Hepatocyte (in vitro differentiated cells): ENCODE measurements around the gene DCAF7. TPM values are rescaled to one million over a fixed set of nuclear protein-coding genes. Genes with fewer than 3 reads are reported as not detected.

Source experiments
- DNase-seq: peaks from one replicate; pipeline ENCODE4 v3.0.0-alpha.2; 2016; ENCODE audit warnings: low spot score
- H2AFZ ChIP-seq: fragments of 200-600 bp; sonication (generic); 2 replicates; pipeline ENCODE4 v1.6.0; 2016; ENCODE audit warnings: antibody characterized with exemption, mild to moderate bottlenecking
- H3K27ac ChIP-seq: fragments of 200-600 bp; sonication (generic); 2 replicates; pipeline ENCODE4 v1.5.1; 2016; ENCODE audit warnings: mild to moderate bottlenecking
- H3K27me3 ChIP-seq: fragments of 200-600 bp; sonication (generic); 2 replicates; pipeline ENCODE4 v1.6.1; 2016
- H3K36me3 ChIP-seq: fragments of 200-600 bp; sonication (generic); replicated peaks from 2 replicates; pipeline ENCODE4 v1.5.1; 2016; ENCODE audit warnings: low read depth; ENCODE audit not compliant: insufficient read depth
- H3K4me1 ChIP-seq: fragments of 200-600 bp; sonication (generic); 2 replicates; pipeline ENCODE4 v1.5.1; 2016; ENCODE audit warnings: mild to moderate bottlenecking, moderate library complexity; ENCODE audit not compliant: insufficient read depth
- H3K4me2 ChIP-seq: fragments of 200-600 bp; sonication (generic); 2 replicates; pipeline ENCODE4 v1.6.0; 2016
- H3K4me3 ChIP-seq: fragments of 200-600 bp; sonication (generic); 2 replicates; pipeline ENCODE4 v1.5.1; 2016; ENCODE audit warnings: mild to moderate bottlenecking
- H3K79me2 ChIP-seq: fragments of 200-600 bp; sonication (generic); 2 replicates; pipeline ENCODE4 v1.6.0; 2017; ENCODE audit warnings: mild to moderate bottlenecking
- H3K9me2 ChIP-seq: fragments of 200-600 bp; sonication (generic); replicated peaks from 2 replicates; pipeline ENCODE4 v1.6.0; 2017; ENCODE audit warnings: mild to moderate bottlenecking; ENCODE audit not compliant: insufficient read depth
- H3K9me3 ChIP-seq: fragments of 200-600 bp; sonication (generic); 2 replicates; pipeline ENCODE4 v1.5.1; 2016; ENCODE audit warnings: low read depth, mild to moderate bottlenecking
- H4K20me1 ChIP-seq: fragments of 200-600 bp; sonication (generic); 2 replicates; pipeline ENCODE4 v1.6.0; 2016; ENCODE audit warnings: mild to moderate bottlenecking; ENCODE audit not compliant: insufficient read depth, poor library complexity, severe bottlenecking
- EZH2 ChIP-seq: fragments of 200-600 bp; sonication (generic); IDR thresholded peaks from 2 replicates; pipeline ENCODE4 v1.6.1; 2016; ENCODE audit warnings: antibody characterized with exemption, mild to moderate bottlenecking, borderline replicate concordance
- EZH2phosphoT487 ChIP-seq: fragments of 200-600 bp; sonication (generic); IDR thresholded peaks from one replicate; pipeline ENCODE4 v1.6.1; 2018; ENCODE audit warnings: antibody characterized with exemption, mild to moderate bottlenecking, low read depth, moderate library complexity; ENCODE audit not compliant: unreplicated experiment, severe bottlenecking
- WGBS: methylation state at CpG from one replicate; pipeline ENCODE4 v1.1.6; 2016; ENCODE audit warnings: low lambda C conversion rate; ENCODE audit errors: missing lambda C conversion rate; 5-methylcytosine and 5-hydroxymethylcytosine counted together
- polyA plus RNA-seq: library from polyadenylated mRNA; unstranded; fragments of >200 nt; fragmentation: Nextera tagmentation; extraction: Ambion mirVana; gene quantifications from 2 replicates; pipeline ENCODE4 v1.2.1, GENCODE V29; 2016
- total RNA-seq: library from RNA; depleted of rRNA; stranded (reverse); fragments of >200 nt; gene quantifications from 2 replicates; pipeline ENCODE4 v1.2.3, GENCODE V29; 2014
- TF ChIP-seq, protein P1 (sequence below): fragments of 200-600 bp; sonication (generic); IDR thresholded peaks from 2 replicates; pipeline ENCODE4 v1.5.1; 2016; ENCODE audit warnings: antibody characterized with exemption, mild to moderate bottlenecking; ENCODE audit not compliant: poor library complexity

Gene DCAF7
- total and polyA plus RNA-seq, 2 experiments from 2014 or later = 53.0 to 56.5 TPM

DNA sequence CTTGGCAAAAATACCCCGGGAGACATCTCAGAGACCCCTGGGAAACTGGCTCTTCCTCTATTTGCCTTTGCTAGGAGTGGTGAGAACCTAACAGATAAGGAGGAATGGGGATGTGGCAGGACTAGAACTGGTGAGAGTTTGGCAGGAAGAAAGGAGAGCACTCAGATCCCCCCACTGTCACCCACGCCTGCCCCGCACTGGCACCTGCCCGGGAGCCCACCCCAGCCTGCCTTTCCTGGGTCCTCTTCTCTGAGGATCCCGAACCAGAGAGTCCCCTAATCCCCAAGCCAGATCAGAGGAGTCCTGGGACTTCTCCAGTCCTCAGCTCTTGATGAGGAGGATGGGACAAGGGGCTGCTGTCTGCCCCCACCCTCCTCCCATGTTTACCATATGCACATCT, 23.4 kb upstream of the DCAF7 start:
- TF ChIP-seq, protein P1, sequence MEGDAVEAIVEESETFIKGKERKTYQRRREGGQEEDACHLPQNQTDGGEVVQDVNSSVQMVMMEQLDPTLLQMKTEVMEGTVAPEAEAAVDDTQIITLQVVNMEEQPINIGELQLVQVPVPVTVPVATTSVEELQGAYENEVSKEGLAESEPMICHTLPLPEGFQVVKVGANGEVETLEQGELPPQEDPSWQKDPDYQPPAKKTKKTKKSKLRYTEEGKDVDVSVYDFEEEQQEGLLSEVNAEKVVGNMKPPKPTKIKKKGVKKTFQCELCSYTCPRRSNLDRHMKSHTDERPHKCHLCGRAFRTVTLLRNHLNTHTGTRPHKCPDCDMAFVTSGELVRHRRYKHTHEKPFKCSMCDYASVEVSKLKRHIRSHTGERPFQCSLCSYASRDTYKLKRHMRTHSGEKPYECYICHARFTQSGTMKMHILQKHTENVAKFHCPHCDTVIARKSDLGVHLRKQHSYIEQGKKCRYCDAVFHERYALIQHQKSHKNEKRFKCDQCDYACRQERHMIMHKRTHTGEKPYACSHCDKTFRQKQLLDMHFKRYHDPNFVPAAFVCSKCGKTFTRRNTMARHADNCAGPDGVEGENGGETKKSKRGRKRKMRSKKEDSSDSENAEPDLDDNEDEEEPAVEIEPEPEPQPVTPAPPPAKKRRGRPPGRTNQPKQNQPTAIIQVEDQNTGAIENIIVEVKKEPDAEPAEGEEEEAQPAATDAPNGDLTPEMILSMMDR = no peak
- TF ChIP-seq EZH2 = no peak
- TF ChIP-seq EZH2phosphoT487 = no peak

DNA sequence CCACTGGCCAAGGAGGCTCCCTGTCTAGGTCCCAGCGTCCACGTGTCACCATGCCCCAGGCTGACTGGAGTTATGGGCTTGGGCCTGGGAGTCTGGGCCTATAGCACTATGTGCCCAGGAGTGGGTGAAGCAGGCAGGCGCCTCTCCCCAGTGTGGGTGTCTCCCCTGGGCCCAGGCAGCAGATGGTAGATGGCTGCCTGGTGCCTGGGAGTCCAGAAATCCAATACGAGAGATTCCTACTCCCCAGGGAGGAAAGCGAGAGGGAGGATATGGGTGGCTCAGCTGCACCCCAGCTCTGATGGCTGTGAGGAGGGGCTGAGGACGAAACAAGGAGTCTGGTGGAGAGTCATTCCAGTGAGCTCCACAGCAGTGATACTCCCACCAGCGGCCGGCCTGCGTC, 22.1 kb upstream of the DCAF7 start:
- WGBS = 90% methylated on average over 9 of the region's 9 CpGs
- Histone ChIP-seq H3K27me3 (peaks cover 22% of the 10 kb centered on the region), H3K9me3 (no peaks in the 10 kb centered on the region), H3K4me1 (no peaks in the 10 kb centered on the region), H3K4me3 (no peak overlapping the region), H3K4me2 (no peak overlapping the region), H3K9me2 (no peaks in the 10 kb centered on the region), H3K36me3 (no peaks in the 10 kb centered on the region), H2AFZ (no peak overlapping the region), H4K20me1 (no peaks in the 10 kb centered on the region), H3K27ac (no peak overlapping the region), H3K79me2 (no peaks in the 10 kb centered on the region)
- no peak for DNase-seq
- TF ChIP-seq EZH2phosphoT487 (no peak), EZH2 (no peak)
- TF ChIP-seq, protein P1 = no peak

More for the DNA sequence above, 23.4 kb upstream of the DCAF7 start:
- H3K9me2 ChIP-seq = no peaks in the 10 kb centered on the region
- H3K27me3 ChIP-seq = peaks cover 22% of the 10 kb centered on the region
- H3K4me3 ChIP-seq = no peak overlapping the region
- H3K36me3 ChIP-seq = no peaks in the 10 kb centered on the region
- H3K9me3 ChIP-seq = no peaks in the 10 kb centered on the region
- 77% methylated on average over 5 of the region's 5 CpGs for WGBS
- H3K4me1 ChIP-seq = peaks cover 3% of the 10 kb centered on the region
- no peak overlapping the region for H2AFZ ChIP-seq
- no peak for DNase-seq
- H3K79me2 ChIP-seq = no peaks in the 10 kb centered on the region
- no peak overlapping the region for H3K4me2 ChIP-seq
- no peak overlapping the region for H3K27ac ChIP-seq
- no peaks in the 10 kb centered on the region for H4K20me1 ChIP-seq

DNA sequence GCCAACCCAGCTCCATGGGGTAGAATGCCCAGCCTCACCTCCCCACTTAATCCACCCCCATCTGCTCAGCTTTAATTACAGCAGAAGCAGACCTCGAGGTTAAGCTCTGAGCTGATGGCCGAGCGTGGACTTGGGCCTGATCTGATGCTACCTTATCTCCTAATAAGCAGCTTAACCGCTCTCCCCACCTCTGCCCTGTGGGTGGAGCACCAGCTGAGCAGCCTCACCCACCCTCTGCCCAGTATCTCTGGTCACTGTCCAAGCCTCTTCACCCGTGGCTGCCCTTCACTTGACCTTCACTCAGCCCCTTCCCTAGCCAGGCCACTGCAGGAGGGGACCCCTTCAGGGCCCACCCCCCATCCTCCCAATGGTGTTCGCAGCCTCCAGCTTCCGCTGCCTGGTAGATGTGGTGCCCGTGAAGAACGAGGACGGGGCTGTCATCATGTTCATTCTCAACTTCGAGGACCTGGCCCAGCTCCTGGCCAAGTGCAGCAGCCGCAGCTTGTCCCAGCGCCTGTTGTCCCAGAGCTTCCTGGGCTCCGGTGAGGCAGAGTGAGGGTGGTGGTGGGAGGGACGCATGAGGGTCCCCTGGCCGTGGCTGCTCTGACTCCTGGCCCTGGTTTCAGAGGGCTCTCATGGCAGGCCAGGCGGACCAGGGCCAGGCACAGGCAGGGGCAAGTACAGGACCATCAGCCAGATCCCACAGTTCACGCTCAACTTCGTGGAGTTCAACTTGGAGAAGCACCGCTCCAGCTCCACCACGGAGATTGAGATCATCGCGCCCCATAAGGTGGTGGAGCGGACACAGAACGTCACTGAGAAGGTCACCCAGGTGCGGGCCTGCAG, 20.3 kb upstream of the DCAF7 start:
- Histone ChIP-seq H3K79me2 (no peaks in the 10 kb centered on the region), H3K9me3 (no peaks in the 10 kb centered on the region), H3K4me2 (no peak overlapping the region), H3K36me3 (no peaks in the 10 kb centered on the region), H3K27ac (no peak overlapping the region), H3K27me3 (peaks cover 8% of the 10 kb centered on the region), H3K4me3 (no peak overlapping the region), H4K20me1 (no peaks in the 10 kb centered on the region), H3K9me2 (no peaks in the 10 kb centered on the region), H3K4me1 (no peaks in the 10 kb centered on the region), H2AFZ (no peak overlapping the region)
- DNase-seq = no peak
- WGBS = 78% methylated on average over 26 of the region's 26 CpGs
- TF ChIP-seq EZH2phosphoT487 (no peak), EZH2 (no peak)
- TF ChIP-seq, protein P1 = no peak
